Fibroblast of gingiva (primary cell): ENCODE measurements around the gene CORO1A.
"Not testable (repeated sequence)": the region's sequence is repeated elsewhere in the genome, so short reads cannot be mapped to it uniquely, and the experiment has no call there.

Experiments used
- DNase-seq: peaks from one replicate; pipeline ENCODE4 v3.0.0-alpha.2; 2011; ENCODE audit warnings: low read depth

CORO1A gene

GRCh38 chr16:30205541-30206236, 22.3 kb downstream of the CORO1A start:
- DNase-seq, result not testable (repeated sequence)

GRCh38 chr16:30206252-30206651, 22.9 kb downstream of the CORO1A start:
- not testable (repeated sequence) for DNase-seq

- not testable (repeated sequence) for DNase-seq
Observed at GRCh38 chr16:30207063-30207704, 23.8 kb downstream of the CORO1A start.

GRCh38 chr16:30209032-30209431, 25.6 kb downstream of the CORO1A start:
- DNase-seq, result not testable (repeated sequence)

GRCh38 chr16:30211414-30211813, 28.0 kb downstream of the CORO1A start:
- not testable (repeated sequence) for DNase-seq

- not testable (repeated sequence) for DNase-seq
Observed at GRCh38 chr16:30217082-30217481, 33.7 kb downstream of the CORO1A start.
